HG03565 (cell line): Measurements from ENCODE around the gene SMARCC2.
"Not testable (repeated sequence)": the region's sequence is repeated elsewhere in the genome, so short reads cannot be mapped to it uniquely, and the experiment has no call there.

Experiments
- ATAC-seq: cut with Tn5 transposase; IDR thresholded peaks from one replicate; pipeline ENCODE4 v1.9.1; 2021; ENCODE audit warnings: mild to moderate bottlenecking, moderate library complexity; ENCODE audit not compliant: unreplicated experiment

Gene SMARCC2

GRCh38 chr12:56126732-56127239 lies 62.5 kb downstream of the SMARCC2 start:
- ATAC-seq: no peak

DNA sequence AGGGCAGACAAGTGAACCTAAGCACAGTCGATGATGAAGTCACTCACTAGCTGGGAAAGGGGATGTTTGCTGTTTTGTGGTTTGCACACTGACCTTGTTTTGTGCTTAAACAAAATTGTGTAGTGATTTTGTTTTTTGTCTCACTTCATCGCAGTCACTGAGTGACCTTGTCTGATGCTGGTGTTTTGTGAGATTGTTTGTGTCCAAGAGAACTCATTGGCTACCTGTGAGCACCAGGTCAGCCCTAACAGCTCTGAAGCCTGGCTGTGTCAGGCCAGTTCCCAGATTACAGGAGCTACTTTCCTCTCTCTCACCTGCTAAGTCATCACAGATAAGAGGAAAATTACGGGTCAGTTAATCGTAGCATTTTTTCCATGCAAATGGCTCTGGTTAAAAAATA lies 65.2 kb downstream of the SMARCC2 start:
- no peak for ATAC-seq

DNA sequence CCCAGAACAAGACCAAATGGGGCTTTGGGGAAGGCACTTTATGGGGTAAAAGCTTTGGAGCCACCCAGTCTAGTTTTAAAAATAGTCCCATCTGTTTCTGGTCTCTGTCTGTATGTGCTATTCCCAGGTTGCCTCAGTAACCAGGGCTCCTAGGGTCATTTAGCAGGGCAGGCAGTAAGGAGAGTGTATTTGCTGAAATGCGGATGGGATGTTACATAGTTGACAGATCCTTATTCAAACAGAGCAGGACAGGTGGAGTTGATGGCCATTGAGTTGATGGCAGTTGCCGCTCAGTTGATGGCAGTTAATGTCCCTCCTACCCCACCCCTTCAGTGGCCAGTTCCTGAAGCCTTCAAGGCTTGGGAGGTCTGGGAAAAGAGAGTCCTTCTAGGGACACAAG lies 66.6 kb downstream of the SMARCC2 start:
- ATAC-seq: no peak

GRCh38 chr12:56121204-56121870 lies 67.9 kb downstream of the SMARCC2 start:
- ATAC-seq: no peak

GRCh38 chr12:56120158-56120846 lies 69.0 kb downstream of the SMARCC2 start:
- no peak for ATAC-seq

DNA sequence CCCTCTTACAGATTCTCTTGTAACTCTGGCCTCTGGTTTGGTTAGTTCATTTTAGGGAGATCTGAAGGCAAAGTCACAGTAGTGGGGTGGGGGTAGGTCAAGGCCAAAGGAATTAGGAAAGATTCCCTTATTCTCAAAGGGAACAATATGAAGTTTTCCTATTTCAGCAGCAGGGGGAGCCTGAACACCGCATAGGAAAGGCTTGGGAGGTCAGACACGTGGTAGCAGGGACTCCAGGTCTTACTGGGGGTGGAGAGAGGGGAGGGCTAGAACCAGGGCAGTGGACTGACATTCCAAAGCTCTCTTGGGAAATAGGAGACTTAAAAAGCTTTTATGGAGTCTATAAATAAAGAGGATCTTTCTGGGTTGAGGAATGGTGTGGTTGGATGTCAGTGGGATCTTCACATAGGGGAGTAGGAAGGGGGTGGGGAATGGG lies 69.9 kb downstream of the SMARCC2 start:
- ATAC-seq: no peak

DNA sequence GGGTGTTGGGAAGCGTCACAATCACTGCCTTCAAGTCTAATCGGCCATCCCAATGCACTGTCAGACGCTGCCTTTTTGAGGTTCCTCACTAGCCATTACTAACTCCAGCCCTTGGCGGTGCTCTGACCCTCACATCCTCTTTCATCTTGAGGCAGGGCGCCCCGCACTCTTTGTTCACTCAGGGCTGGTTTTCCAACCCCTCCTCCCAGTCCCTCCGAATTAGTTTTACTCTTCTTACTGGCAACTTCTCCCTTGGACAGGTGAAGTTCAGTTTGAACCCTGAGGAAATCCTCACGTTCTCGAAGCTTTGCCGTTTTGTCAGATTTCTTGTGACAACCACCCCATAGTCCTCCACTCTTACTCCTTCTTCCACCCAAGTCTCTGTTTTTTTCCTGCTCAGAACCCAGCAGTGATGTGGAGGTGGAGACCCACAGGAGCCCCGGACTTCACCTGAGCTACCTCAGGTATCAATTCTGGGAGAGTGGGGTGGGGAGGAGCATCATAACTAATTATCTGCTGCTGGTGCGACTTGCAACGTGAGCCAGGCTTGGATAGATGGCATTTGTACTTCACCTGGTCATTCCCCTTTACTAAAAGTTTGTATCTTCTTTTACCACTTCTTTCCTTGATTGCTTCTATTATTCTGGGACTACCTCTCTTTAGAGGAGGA lies 70.5 kb downstream of the SMARCC2 start:
- ATAC-seq: no peak

GRCh38 chr12:56117778-56118687 lies 71.2 kb downstream of the SMARCC2 start, which contains the start of gene ZC3H10:
Gene ZC3H10 (plus strand): TSS chr12:56118266. CDS start chr12:56120563, 2,297 bp downstream.
- peak; percentile 78 for ATAC-seq

DNA sequence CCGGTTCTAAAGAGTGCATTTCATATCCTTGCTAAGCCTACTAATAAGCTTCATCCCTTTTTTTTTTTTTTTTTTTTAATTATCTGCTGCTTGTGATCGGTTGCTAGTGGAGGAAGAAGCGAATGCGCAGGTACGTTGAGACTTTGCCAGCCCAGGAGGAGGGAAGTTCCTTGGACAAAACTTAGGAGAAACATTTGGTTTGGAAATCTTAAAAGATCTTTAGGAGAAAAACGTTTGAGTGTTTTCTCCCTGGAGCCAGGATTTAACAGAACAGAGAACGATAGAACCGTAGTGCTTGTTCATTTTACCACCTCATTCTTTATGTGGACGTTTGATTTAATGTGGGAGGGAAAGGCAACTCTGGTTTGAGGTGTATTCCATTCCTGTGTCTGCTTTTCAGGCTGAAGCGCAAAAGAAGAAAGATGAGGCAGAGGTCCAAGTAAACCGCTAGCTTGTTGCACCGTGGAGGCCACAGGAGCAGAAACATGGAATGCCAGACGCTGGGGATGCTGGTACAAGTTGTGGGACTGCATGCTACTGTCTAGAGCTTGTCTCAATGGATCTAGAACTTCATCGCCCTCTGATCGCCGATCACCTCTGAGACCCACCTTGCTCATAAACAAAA lies 72.1 kb downstream of the SMARCC2 start:
- not testable (repeated sequence) for ATAC-seq

- peak; percentile 37 for ATAC-seq
These were observed 72.8 kb downstream of the SMARCC2 start, which contains the start of gene RPL41 for GRCh38 chr12:56116267-56117081. Gene RPL41 (plus strand): TSS chr12:56116633.

DNA sequence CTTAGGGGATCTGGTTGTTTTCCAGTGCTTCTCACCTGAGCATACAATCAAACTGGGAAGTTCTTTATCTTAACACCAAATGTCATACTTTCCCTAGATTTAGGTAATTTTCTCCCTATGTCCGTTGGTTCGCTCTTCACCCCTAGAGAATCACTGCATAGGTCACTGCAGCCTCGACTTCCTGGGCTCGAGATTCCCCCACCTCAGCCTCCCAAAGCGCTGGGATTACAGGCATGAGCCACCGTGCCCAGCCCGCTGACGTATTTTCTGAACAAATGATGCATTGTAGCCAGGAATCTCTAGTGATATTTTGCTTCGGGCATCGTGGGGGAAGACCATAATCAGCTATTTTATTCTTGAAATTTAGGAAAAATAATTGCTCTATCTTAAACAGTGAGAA lies 74.0 kb downstream of the SMARCC2 start:
- ATAC-seq: no peak

DNA sequence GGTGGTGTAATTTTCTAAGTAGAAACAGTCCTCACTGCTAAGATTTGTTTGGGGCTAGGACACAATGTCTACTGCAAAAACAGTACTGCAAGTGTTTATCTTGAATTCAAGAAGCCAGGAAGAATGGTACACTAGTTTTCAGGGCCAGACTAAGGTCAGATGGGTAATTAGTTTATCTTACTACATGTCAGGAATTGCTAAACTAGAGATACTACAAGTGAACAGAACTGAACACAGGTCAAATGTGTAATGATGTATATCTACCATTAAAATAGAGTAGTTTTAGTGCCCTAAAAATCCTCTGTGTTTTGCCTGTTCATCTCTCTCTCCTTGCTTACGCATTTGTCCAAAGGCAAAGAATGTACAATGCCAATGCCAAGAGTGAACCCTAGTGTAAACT lies 75.2 kb downstream of the SMARCC2 start:
- ATAC-seq: no peak
